Prostate gland (tissue), 2 donors: ENCODE measurements around the gene CEP95.

Experiments used
- POLR2A ChIP-seq: fragments of 450-650 bp; IDR thresholded peaks from one replicate; pipeline ENCODE4 v1.6.1; 2016; ENCODE audit warnings: antibody characterized with exemption, mild to moderate bottlenecking
- POLR2AphosphoS5 ChIP-seq: sonication (generic); formaldehyde crosslinking; IDR thresholded peaks from one replicate; pipeline ENCODE4 v1.6.1; 2017; ENCODE audit warnings: antibody characterized with exemption
- TF ChIP-seq, protein P1 (sequence below), 4 experiments: fragments of 200-600 bp in 2 of 4; fragments of 450-650 bp in 2 of 4; sonication (generic) in 2 of 4; IDR thresholded peaks; 1 replicate in 3 of 4; 2 replicates in 1 of 4; pipeline ENCODE4 v1.5.1; 2016 to 2019; ENCODE audit warnings: antibody characterized with exemption in 4 of 4, mild to moderate bottlenecking in 2 of 4, moderate library complexity in 2 of 4

DNA sequence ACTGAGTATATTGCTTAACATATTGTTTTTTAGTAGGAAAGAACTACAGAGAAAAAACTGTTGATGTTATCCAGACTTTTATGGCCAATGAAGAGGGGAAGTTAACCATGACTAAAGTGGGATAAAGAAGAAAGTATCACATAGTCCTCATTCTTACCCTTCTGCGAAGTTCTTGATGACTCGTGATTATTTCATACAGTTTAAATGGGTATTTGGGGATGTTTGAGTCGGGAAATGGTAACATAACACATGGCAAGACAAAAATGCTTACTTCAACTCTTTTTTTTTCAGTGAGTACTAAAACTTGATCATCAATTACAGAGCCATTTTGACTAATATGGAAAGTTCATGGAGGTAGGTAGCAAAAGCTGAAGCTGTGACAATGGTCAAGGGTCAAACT, 14.8 kb upstream of the CEP95 start:
- TF ChIP-seq POLR2A (no peak), POLR2AphosphoS5 (no peak)
- TF ChIP-seq, protein P1, sequence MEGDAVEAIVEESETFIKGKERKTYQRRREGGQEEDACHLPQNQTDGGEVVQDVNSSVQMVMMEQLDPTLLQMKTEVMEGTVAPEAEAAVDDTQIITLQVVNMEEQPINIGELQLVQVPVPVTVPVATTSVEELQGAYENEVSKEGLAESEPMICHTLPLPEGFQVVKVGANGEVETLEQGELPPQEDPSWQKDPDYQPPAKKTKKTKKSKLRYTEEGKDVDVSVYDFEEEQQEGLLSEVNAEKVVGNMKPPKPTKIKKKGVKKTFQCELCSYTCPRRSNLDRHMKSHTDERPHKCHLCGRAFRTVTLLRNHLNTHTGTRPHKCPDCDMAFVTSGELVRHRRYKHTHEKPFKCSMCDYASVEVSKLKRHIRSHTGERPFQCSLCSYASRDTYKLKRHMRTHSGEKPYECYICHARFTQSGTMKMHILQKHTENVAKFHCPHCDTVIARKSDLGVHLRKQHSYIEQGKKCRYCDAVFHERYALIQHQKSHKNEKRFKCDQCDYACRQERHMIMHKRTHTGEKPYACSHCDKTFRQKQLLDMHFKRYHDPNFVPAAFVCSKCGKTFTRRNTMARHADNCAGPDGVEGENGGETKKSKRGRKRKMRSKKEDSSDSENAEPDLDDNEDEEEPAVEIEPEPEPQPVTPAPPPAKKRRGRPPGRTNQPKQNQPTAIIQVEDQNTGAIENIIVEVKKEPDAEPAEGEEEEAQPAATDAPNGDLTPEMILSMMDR (IDR thresholded peaks at IDR 0.05) = no peak
